Psoas muscle (tissue), 8 donors: ENCODE measurements around the gene KCNC4. TPM values are rescaled to one million over a fixed set of nuclear protein-coding genes. Genes with fewer than 3 reads are reported as not detected.

Experiments
- ATAC-seq, 4 donors: fragments of 200-7000 bp; cut with Tn5 transposase; one replicate each; pipeline ENCODE4 v1.9.1; 2020; ENCODE audit warnings: moderate library complexity in 3 of 4, mild to moderate bottlenecking in 2 of 4
- DNase-seq, 2 donors: peaks; one replicate each; pipeline ENCODE4 v3.0.0-alpha.2; 2020
- H3K27ac ChIP-seq: fragments of 200-600 bp; one replicate; pipeline ENCODE4 v1.8.0; 2022
- H3K27me3 ChIP-seq, 3 donors: fragments of 200-600 bp in 1 of 3; one replicate each; pipeline versions ENCODE4 v1.6.1 to v1.8.0; 2013 to 2022; ENCODE audit warnings: low read length in 2 of 3, mild to moderate bottlenecking in 2 of 3, moderate library complexity in 1 of 3; ENCODE audit not compliant: insufficient read depth in 3 of 3
- H3K36me3 ChIP-seq, 2 donors: fragments of 200-600 bp in 1 of 2; one replicate each; pipeline versions ENCODE4 v1.6.1 to v1.8.0; 2013 to 2022; ENCODE audit warnings: low read depth in 1 of 2, mild to moderate bottlenecking in 1 of 2, moderate library complexity in 1 of 2; ENCODE audit not compliant: insufficient read depth in 1 of 2
- H3K4me1 ChIP-seq: fragments of 200-600 bp; one replicate; pipeline ENCODE4 v1.8.0; 2022
- H3K4me3 ChIP-seq: fragments of 200-600 bp; one replicate; pipeline ENCODE4 v1.8.0; 2022; ENCODE audit warnings: mild to moderate bottlenecking
- H3K9me3 ChIP-seq: fragments of 200-600 bp; one replicate; pipeline ENCODE4 v1.8.0; 2022
- CTCF ChIP-seq: fragments of 200-600 bp; IDR thresholded peaks from one replicate; pipeline ENCODE4 v1.8.0; 2022; ENCODE audit warnings: antibody characterized with exemption
- whole genome bisulfite sequencing, 3 donors: extraction: QIAGEN DNeasy Blood & Tissue Kit; methylation state at CpG; one replicate each; pipeline versions ENCODE4 v1.1.6 to v1.1.7; 2013; 5-methylcytosine and 5-hydroxymethylcytosine counted together
- intact Hi-C, 2 donors: fragments of 100-400 bp; cut with DNase I; formaldehyde crosslinking; loops; one replicate each; pipeline versions ENCODE4 v1.11.0 to v1.14.2; 2022
- polyA plus RNA-seq, 3 donors: library from polyadenylated mRNA; stranded (reverse); fragments of 200-250 nt; gene quantifications; one replicate each; pipeline ENCODE4 v1.2.3, GENCODE V29; 2013
- total RNA-seq, 4 donors: library from RNA; stranded (reverse); fragmentation: NEBNext Ultra II Directional in 2 of 4; extraction: Animal tissue kit (Norgen Biotek cat#: 25700) in 2 of 4; gene quantifications; one replicate each; pipeline versions ENCODE4 v1.2.1 to v1.2.4, GENCODE V29; 2021 to 2023
- donor health status: healthy with polysubstance abuse.
- donor health status: DM: no; HTN: no; CAD: no; lungs with moderate emphysema.
- donor health status: Bipolar disorder and iron deficiency.
- donor health status: healthy.
- donor health status: DM: yes; HTN: yes; CAD: no.
- donor health status: DM: no; HTN: no; CAD: no.
- donor health status: DM: no; HTN: no; CAD: no.
- donor health status: DM: yes; HTN: yes; CAD: no.

The KCNC4 gene
- total and polyA plus RNA-seq, 7 donors = 2.4 to 14.5 (median 5.9) TPM

- no peak for ATAC-seq
- peaks cover 0 to 4% of the 10 kb centered on the region in 2 donors for H3K36me3 ChIP-seq
- TF ChIP-seq CTCF = no peak
- WGBS, 3 donors = 21 to 29% (median 24%) methylated on average over 2 of the region's 2 CpGs
- DNase-seq = no peak
- H3K4me3 ChIP-seq = no peak overlapping the region
- H3K4me1 ChIP-seq = no peaks in the 10 kb centered on the region
- intact Hi-C loops = loop anchor here in 1 of 2 donors (2.0 kb wide), 1 partner anchor 19 kb away; no protein-coding TSS in a partner anchor
- no peaks in the 10 kb centered on the region for H3K27me3 ChIP-seq
- no peaks in the 10 kb centered on the region for H3K9me3 ChIP-seq
- no peak overlapping the region for H3K27ac ChIP-seq
Observed at GRCh38 chr1:110233861-110234260, 23.7 kb downstream of the KCNC4 start.

GRCh38 chr1:110234691-110235090 lies 24.6 kb downstream of the KCNC4 start:
- 79 to 89% (median 84%) methylated on average over 5 of the region's 5 CpGs for WGBS, 3 donors
- no peak for TF ChIP-seq CTCF
- Histone ChIP-seq H3K36me3 (peaks cover 0 to 4% of the 10 kb centered on the region in 2 donors), H3K27ac (no peak overlapping the region), H3K27me3 (no peaks in the 10 kb centered on the region), H3K4me1 (no peaks in the 10 kb centered on the region), H3K9me3 (no peaks in the 10 kb centered on the region), H3K4me3 (no peak overlapping the region)
- DNase-seq (no peak), ATAC-seq (no peak)
- intact Hi-C loops = no loop called here

- Histone ChIP-seq H3K36me3 (peaks cover 0 to 4% of the 10 kb centered on the region in 2 donors), H3K4me1 (no peaks in the 10 kb centered on the region), H3K9me3 (no peaks in the 10 kb centered on the region), H3K4me3 (no peak overlapping the region), H3K27ac (no peak overlapping the region), H3K27me3 (no peaks in the 10 kb centered on the region)
- intact Hi-C loops = no loop called here
- WGBS, 3 donors = 34 to 40% (median 36%) methylated on average over 13 of the region's 13 CpGs
- TF ChIP-seq CTCF = no peak
- DNase-seq (no peak), ATAC-seq (no peak)
Observed at GRCh38 chr1:110235181-110235833, 25.2 kb downstream of the KCNC4 start.

GRCh38 chr1:110235834-110236682 lies 25.9 kb downstream of the KCNC4 start:
- Histone ChIP-seq H3K36me3 (peaks cover 0 to 4% of the 10 kb centered on the region in 2 donors), H3K4me3 (no peak overlapping the region), H3K9me3 (no peaks in the 10 kb centered on the region), H3K27ac (no peak overlapping the region), H3K4me1 (no peaks in the 10 kb centered on the region), H3K27me3 (no peaks in the 10 kb centered on the region)
- 70 to 75% (median 72%) methylated on average over 11 of the region's 11 CpGs for WGBS, 3 donors
- TF ChIP-seq CTCF = no peak
- ATAC-seq (no peak), DNase-seq (no peak)
- intact Hi-C loops = no loop called here
